IMR-90 (cell line): ENCODE results near the gene ETV6. TPM values are rescaled to one million over a fixed set of nuclear protein-coding genes. Genes with fewer than 3 reads are reported as not detected.

Experiments
- ATAC-seq: fragments of 200-7000 bp; cut with Tn5 transposase; 2 replicates; pipeline ENCODE4 v1.9.1; 2020; ENCODE audit warnings: low read depth, mild to moderate bottlenecking, moderate library complexity
- BruUV-seq: library from RNA; stranded (reverse); fragments of 400-500 nt; replicated peaks from 2 replicates; lab custom pipeline; 2021; lab: Mats Ljungman, UMichigan
- CTCF ChIA-PET: fragments of 300-600 bp; formaldehyde crosslinking; extraction: SDS; loops from one replicate; lab custom pipeline; 2021; ENCODE audit warnings: antibody characterized with exemption; lab: Yijun Ruan, JAX
- POLR2A ChIA-PET: fragments of 300-600 bp; sonication (Branson Sonifier 250); formaldehyde crosslinking; loops from one replicate; lab custom pipeline; 2022; ENCODE audit warnings: antibody characterized with exemption; ENCODE audit not compliant: unreplicated experiment; lab: Charles Lee
- DNase-seq: peaks from one replicate; pipeline ENCODE4 v3.0.0; 2013
- H2AFZ ChIP-seq: replicated peaks from 2 replicates; pipeline ENCODE3; 2013; ENCODE audit warnings: low read length, mild to moderate bottlenecking; ENCODE audit not compliant: poor library complexity
- H2AK5ac ChIP-seq: 2 replicates; pipeline ENCODE4 v1.6.1; 2013; ENCODE audit warnings: low read depth, low read length, inconsistent platforms
- H2AK9ac ChIP-seq: replicated peaks from 2 replicates; pipeline ENCODE3; 2013; ENCODE audit warnings: mild to moderate bottlenecking, low read depth, low read length, moderate library complexity; ENCODE audit not compliant: poor library complexity
- H2BK120ac ChIP-seq: 2 replicates; pipeline ENCODE4 v1.6.1; 2013; ENCODE audit warnings: low read depth, low read length, inconsistent platforms
- H2BK15ac ChIP-seq: 3 replicates; pipeline ENCODE4 v1.6.1; 2013; ENCODE audit warnings: low read depth, low read length, inconsistent platforms
- H2BK20ac ChIP-seq: 2 replicates; pipeline ENCODE4 v1.6.1; 2013; ENCODE audit warnings: low read depth, mild to moderate bottlenecking, inconsistent platforms, low read length, moderate library complexity
- H2BK5ac ChIP-seq: 2 replicates; pipeline ENCODE4 v1.6.1; 2013; ENCODE audit warnings: mild to moderate bottlenecking, low read depth, low read length, inconsistent platforms; ENCODE audit not compliant: poor library complexity, severe bottlenecking
- H3K14ac ChIP-seq: replicated peaks from 2 replicates; pipeline ENCODE4 v1.6.1; 2013; ENCODE audit warnings: low read depth, low read length, inconsistent platforms
- H3K18ac ChIP-seq: 2 replicates; pipeline ENCODE4 v1.6.1; 2013; ENCODE audit warnings: low read depth, low read length, control low read depth
- H3K23ac ChIP-seq: 2 replicates; pipeline ENCODE4 v1.6.1; 2013; ENCODE audit warnings: low read depth, low read length, inconsistent platforms
- H3K27ac ChIP-seq: 2 replicates; pipeline ENCODE4 v1.5.1; 2013; ENCODE audit warnings: mild to moderate bottlenecking, control low read depth, low read length; ENCODE audit not compliant: insufficient read depth
- H3K27me3 ChIP-seq: 2 replicates; pipeline ENCODE4 v1.6.1; 2013; ENCODE audit warnings: low read length; ENCODE audit not compliant: control insufficient read depth, insufficient read depth
- H3K36me3 ChIP-seq: 2 replicates; pipeline ENCODE4 v1.6.1; 2013; ENCODE audit warnings: low read length, mixed read lengths; ENCODE audit not compliant: control insufficient read depth, insufficient read depth
- H3K4ac ChIP-seq: 2 replicates; pipeline ENCODE4 v1.6.1; 2013; ENCODE audit warnings: low read depth, low read length, inconsistent platforms
- H3K4me1 ChIP-seq: 2 replicates; pipeline ENCODE4 v1.6.1; 2013; ENCODE audit warnings: low read length, mixed read lengths; ENCODE audit not compliant: control insufficient read depth, insufficient read depth
- H3K4me2 ChIP-seq: 2 replicates; pipeline ENCODE4 v1.6.1; 2013; ENCODE audit warnings: low read depth, mild to moderate bottlenecking, control low read depth, low read length, moderate library complexity
- H3K4me3 ChIP-seq: 2 replicates; pipeline ENCODE4 v1.5.1; 2013; ENCODE audit warnings: low read depth, mild to moderate bottlenecking, control low read depth, low read length, moderate library complexity; ENCODE audit not compliant: insufficient read depth
- H3K56ac ChIP-seq: 2 replicates; pipeline ENCODE4 v1.6.1; 2013; ENCODE audit warnings: low read length, inconsistent platforms; ENCODE audit not compliant: insufficient read depth; ENCODE audit errors: extremely low read depth
- H3K79me1 ChIP-seq, 2 experiments: 2 replicates each; pipeline ENCODE4 v1.6.1; 2013; ENCODE audit warnings: low read length in 2 of 2, inconsistent platforms in 1 of 2, low read depth in 1 of 2
- H3K9ac ChIP-seq: 2 replicates; pipeline ENCODE4 v1.6.1; 2013; ENCODE audit warnings: low read depth, low read length, control low read depth
- H3K9me1 ChIP-seq: 2 replicates; pipeline ENCODE4 v1.6.1; 2013; ENCODE audit warnings: low read length, inconsistent platforms; ENCODE audit not compliant: insufficient read depth
- H3K9me3 ChIP-seq: 2 replicates; pipeline ENCODE4 v1.6.1; 2013; ENCODE audit warnings: low read length; ENCODE audit not compliant: control insufficient read depth, insufficient read depth
- H4K20me1 ChIP-seq: 2 replicates; pipeline ENCODE4 v1.6.1; 2013; ENCODE audit warnings: low read length, inconsistent platforms; ENCODE audit not compliant: insufficient read depth
- H4K5ac ChIP-seq: 2 replicates; pipeline ENCODE4 v1.6.1; 2013; ENCODE audit warnings: mild to moderate bottlenecking, low read depth, low read length, control low read depth
- H4K8ac ChIP-seq, 2 experiments: 2 replicates each; pipeline ENCODE4 v1.6.1; 2013; ENCODE audit warnings: low read depth in 2 of 2, low read length in 2 of 2, control low read depth in 1 of 2, inconsistent platforms in 1 of 2
- H4K91ac ChIP-seq: 2 replicates; pipeline ENCODE4 v1.6.1; 2013; ENCODE audit warnings: low read depth, low read length, inconsistent platforms; ENCODE audit not compliant: insufficient read depth
- ELK1 ChIP-seq: fragments of 150-350 bp; IDR thresholded peaks from 2 replicates; pipeline ENCODE4 v1.6.1; 2016; ENCODE audit warnings: low read depth, mild to moderate bottlenecking, low read length, moderate library complexity, borderline replicate concordance
- FOS ChIP-seq: fragments of 150-350 bp; IDR thresholded peaks from 2 replicates; pipeline ENCODE4 v1.6.1; 2016; ENCODE audit warnings: low read depth, low read length
- MAFK ChIP-seq: IDR thresholded peaks from 2 replicates; pipeline ENCODE4 v1.6.1; 2012; ENCODE audit warnings: low read depth, low read length, improper control_type of control experiment
- MAZ ChIP-seq: IDR thresholded peaks from 2 replicates; pipeline ENCODE4 v1.6.1; 2012; ENCODE audit warnings: low read depth, mild to moderate bottlenecking, low read length, improper control_type of control experiment, moderate library complexity, borderline replicate concordance
- RFX5 ChIP-seq: IDR thresholded peaks from 2 replicates; pipeline ENCODE4 v1.8.0; 2012; ENCODE audit warnings: low read depth, mild to moderate bottlenecking, low read length, moderate library complexity
- SMC3 ChIP-seq: fragments of 150-350 bp; IDR thresholded peaks from 2 replicates; pipeline ENCODE4 v1.6.1; 2016; ENCODE audit warnings: low read depth, mild to moderate bottlenecking, antibody characterized with exemption, low read length, moderate library complexity
- WGBS, 2 experiments: methylation state at CpG; one replicate each; pipeline versions ENCODE4 v1.1.5 to v1.1.7; 2013; ENCODE audit warnings: missing lambda C conversion rate in 2 of 2; ENCODE audit not compliant: insufficient read length in 1 of 2; ENCODE audit errors: extremely low coverage in 2 of 2; 5-methylcytosine and 5-hydroxymethylcytosine counted together
- dilution Hi-C: fragments of 300-500 bp; cut with HindIII; formaldehyde crosslinking; loops from one replicate; pipeline ENCODE4 v1.14.3; 2018; ENCODE audit warnings: low sequenced_read_pairs; ENCODE audit not compliant: unreplicated experiment
- in situ Hi-C: fragments of 300-500 bp; cut with MboI; formaldehyde crosslinking; loops from 3 replicates; pipeline ENCODE4 v1.14.3; 2019; ENCODE audit warnings: low sequenced_read_pairs, inconsistent platforms, mixed read lengths
- intact Hi-C: fragments of 100-400 bp; cut with micrococcal nuclease; formaldehyde crosslinking; loops from 2 replicates; pipeline ENCODE4 v1.10.0; 2022
- polyA plus RNA-seq, 3 experiments: library from polyadenylated mRNA; depleted of rRNA; stranded (reverse); fragments of >200 nt; gene quantifications; 2 replicates each; pipeline ENCODE4 v1.2.3, GENCODE V29; 2012; ENCODE audit warnings: low replicate concordance in 1 of 3
- total RNA-seq: library from RNA; depleted of rRNA; stranded (reverse); fragments of >200 nt; gene quantifications from 2 replicates; pipeline ENCODE4 v1.2.3, GENCODE V29; 2012

The ETV6 gene
- total and polyA plus RNA-seq, 2 of the 4 experiments (the other 2 are of a cell fraction) = 8.4 to 9.9 TPM

- Histone ChIP-seq H3K4ac (no peak overlapping the region), H3K9ac (no peak overlapping the region), H3K9me3 (no peaks in the 10 kb centered on the region), H4K5ac (no peak overlapping the region), H2BK15ac (no peak overlapping the region), H3K56ac (no peak overlapping the region), H3K14ac (0 out of 2 replicates have a peak overlapping the region, but pooled peaks have one; percentile 0), H3K27ac (no peak overlapping the region), H3K4me3 (no peak overlapping the region), H3K18ac (no peak overlapping the region), H3K4me2 (no peak overlapping the region), H3K27me3 (no peaks in the 10 kb centered on the region), H2BK5ac (no peak overlapping the region), H2AFZ (no peak overlapping the region), H4K91ac (no peak overlapping the region), H3K4me1 (peaks cover 18% of the 10 kb centered on the region), H4K20me1 (no peaks in the 10 kb centered on the region), H3K79me1 (peaks cover 22 to 59% of the 10 kb centered on the region in 2 experiments; a peak in 3 of 4 replicates), H2AK5ac (no peak overlapping the region), H3K9me1 (peaks cover 5% of the 10 kb centered on the region; the same call in 1 of the 2 replicates), H4K8ac (no peak overlapping the region), H2BK20ac (no peak overlapping the region), H3K36me3 (no peaks in the 10 kb centered on the region), H2AK9ac (no peak overlapping the region), H3K23ac (no peak overlapping the region), H2BK120ac (no peak overlapping the region)
- in situ Hi-C loops (no loop called here), dilution Hi-C loops (no loop called here), intact Hi-C loops (loop anchor here (2.0 to 5.0 kb wide), 2 partner anchors 159 to 230 kb away; no protein-coding TSS in a partner anchor)
- TF ChIP-seq FOS (no peak), ELK1 (no peak), MAFK (no peak), MAZ (no peak), RFX5 (no peak), SMC3 (no peak)
- ChIA-PET POLR2A (no interaction called here), CTCF (no interaction called here)
- WGBS, 2 experiments = no CpG with 5 or more reads among the region's 3 CpGs
- DNase-seq = no peak
- BruUV-seq = no TSS peak
- no peak for ATAC-seq
Observed at GRCh38 chr12:11811008-11811407, 161.5 kb downstream of the ETV6 start.
